ENCODE data around the gene ATF2. TPM values are rescaled to one million over a fixed set of nuclear protein-coding genes. Genes with fewer than 3 reads are reported as not detected.
"Not testable (repeated sequence)": the region's sequence is repeated elsewhere in the genome, so short reads cannot be mapped to it uniquely, and the experiment has no call there.

Gene ATF2
- total and polyA plus RNA-seq, 9 of the 15 experiments (the other 6 are each of a cell fraction or from before 2014, with no cell fraction given): 24.2 to 111 (median 45.9) TPM

GRCh38 chr2:175111200-175111657, 56.8 kb downstream of the ATF2 start (continued):
- 0 out of 2 replicates have a peak, but pooled peaks have one; percentile 14 for TF ChIP-seq DEAF1 (CRISPR knock-in tag; IDR thresholded peaks at IDR 0.05)
- TF ChIP-seq ZNF184 (CRISPR knock-in tag; IDR thresholded peaks at IDR 0.05): no peak
- TF ChIP-seq CREBBP (IDR thresholded peaks at IDR 0.05; ENCODE audit: low read depth, low read length): no peak
- no peak for TF ChIP-seq ZFP30 (CRISPR knock-in tag; IDR thresholded peaks at IDR 0.05; ENCODE audit: borderline replicate concordance)
- TF ChIP-seq BHLHE40 (IDR thresholded peaks at IDR 0.05; ENCODE audit: low read length): no peak
- TF ChIP-seq, protein P1, sequence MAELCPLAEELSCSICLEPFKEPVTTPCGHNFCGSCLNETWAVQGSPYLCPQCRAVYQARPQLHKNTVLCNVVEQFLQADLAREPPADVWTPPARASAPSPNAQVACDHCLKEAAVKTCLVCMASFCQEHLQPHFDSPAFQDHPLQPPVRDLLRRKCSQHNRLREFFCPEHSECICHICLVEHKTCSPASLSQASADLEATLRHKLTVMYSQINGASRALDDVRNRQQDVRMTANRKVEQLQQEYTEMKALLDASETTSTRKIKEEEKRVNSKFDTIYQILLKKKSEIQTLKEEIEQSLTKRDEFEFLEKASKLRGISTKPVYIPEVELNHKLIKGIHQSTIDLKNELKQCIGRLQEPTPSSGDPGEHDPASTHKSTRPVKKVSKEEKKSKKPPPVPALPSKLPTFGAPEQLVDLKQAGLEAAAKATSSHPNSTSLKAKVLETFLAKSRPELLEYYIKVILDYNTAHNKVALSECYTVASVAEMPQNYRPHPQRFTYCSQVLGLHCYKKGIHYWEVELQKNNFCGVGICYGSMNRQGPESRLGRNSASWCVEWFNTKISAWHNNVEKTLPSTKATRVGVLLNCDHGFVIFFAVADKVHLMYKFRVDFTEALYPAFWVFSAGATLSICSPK (IDR thresholded peaks at IDR 0.05; ENCODE audit: borderline replicate concordance): no peak
- TF ChIP-seq CHAMP1 (IDR thresholded peaks at IDR 0.05): peak; percentile 51; the same call in 1 of the 2 replicates
- TF ChIP-seq HMGN3 (IDR thresholded peaks at IDR 0.05; ENCODE audit: borderline replicate concordance, extremely low read depth, insufficient read length, low read depth, low read length): no peak
- TF ChIP-seq BRCA1 (IDR thresholded peaks at IDR 0.05): no peak
- TF ChIP-seq BRCA1 (CRISPR knock-in tag; IDR thresholded peaks at IDR 0.05): no peak
- no peak for TF ChIP-seq PHTF2 (CRISPR knock-in tag; IDR thresholded peaks at IDR 0.05)
- no peak for TF ChIP-seq ARID3B (CRISPR knock-in tag; IDR thresholded peaks at IDR 0.05; ENCODE audit: borderline replicate concordance)

DNA sequence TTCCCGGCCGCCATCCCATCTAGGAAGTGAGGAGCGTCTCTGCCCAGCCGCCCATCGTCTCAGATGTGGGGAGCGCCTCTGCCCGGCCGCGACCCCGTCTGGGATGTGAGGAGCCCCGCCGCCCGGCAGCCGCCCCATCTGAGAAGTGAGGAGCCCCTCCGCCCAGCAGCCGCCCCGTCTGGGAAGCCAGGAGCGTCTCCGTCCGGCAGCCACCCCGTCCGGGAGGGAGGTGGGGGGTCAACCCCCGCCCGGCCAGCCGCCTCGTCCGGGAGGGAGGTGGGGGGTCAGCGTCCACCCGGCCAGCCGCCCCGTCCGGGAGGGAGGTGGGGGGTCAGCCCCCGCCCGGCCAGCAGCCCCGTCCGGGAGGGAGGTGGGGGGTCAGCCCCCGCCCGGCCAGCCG, 59.9 kb downstream of the ATF2 start:
- H3K9ac ChIP-seq (ENCODE audit: insufficient read depth in 1 of 2, low read depth in 2 of 2, low read length in 2 of 2); H3K27ac ChIP-seq (ENCODE audit: extremely low read depth, low read depth, low read length); H3K4me1 ChIP-seq (replicated peaks in 1 of 2; ENCODE audit: control insufficient read depth in 2 of 2, insufficient read depth in 2 of 2, low read length in 2 of 2); H3K79me2 ChIP-seq (ENCODE audit: control insufficient read depth, insufficient read depth, low read length); H3K9me3 ChIP-seq (replicated peaks; ENCODE audit: control insufficient read depth, insufficient read depth, low read depth, low read length); CTCF ChIA-PET (ENCODE audit: low intra/inter-chr PET ratio); in situ Hi-C loops (cut with MboI); H3K27me3 ChIP-seq (ENCODE audit: control insufficient read depth in 2 of 2, insufficient read depth in 2 of 2, low read length in 2 of 2); BruUV-seq (replicated peaks); H4K20me1 ChIP-seq (replicated peaks; ENCODE audit: control insufficient read depth, insufficient read depth, low read length); ATAC-seq; FAIRE-seq; POLR2A ChIA-PET; H3K4me2 ChIP-seq (ENCODE audit: insufficient read depth, low read length); DNase-seq (ENCODE audit: extremely low read depth in 1 of 4, low spot score in 3 of 4); H3K9me1 ChIP-seq (ENCODE audit: control insufficient read depth, insufficient read depth, low read length); H2AFZ ChIP-seq (ENCODE audit: low read depth, low read length); H3K4me3 ChIP-seq; intact Hi-C loops (cut with micrococcal nuclease): not testable (repeated sequence)
- 87% methylated on average over 3 of the region's 39 CpGs for WGBS (ENCODE audit: insufficient coverage, low coverage, missing lambda C conversion rate)
- H3K36me3 ChIP-seq (ENCODE audit: control insufficient read depth, insufficient read depth, low read length): peaks cover 69% of the 10 kb centered on the region
